Neural cell (in vitro differentiated cells): ENCODE data around the gene FNBP1.

Source experiments
- CTCF ChIP-seq: fragments of 450-650 bp; IDR thresholded peaks from 2 replicates; pipeline ENCODE4 v1.5.1; 2014; ENCODE audit warnings: antibody characterized with exemption, mild to moderate bottlenecking, moderate library complexity; ENCODE audit not compliant: poor library complexity, severe bottlenecking
- EP300 ChIP-seq: fragments of 450-650 bp; conservative IDR thresholded peaks from 2 replicates; pipeline ENCODE4 v1.6.1; 2014; ENCODE audit warnings: antibody characterized with exemption, mild to moderate bottlenecking, moderate library complexity; ENCODE audit not compliant: poor library complexity, severe bottlenecking
- RAD21 ChIP-seq: fragments of 450-650 bp; conservative IDR thresholded peaks from 2 replicates; pipeline ENCODE4 v1.6.1; 2014; ENCODE audit warnings: antibody characterized with exemption, mild to moderate bottlenecking, moderate library complexity
- REST ChIP-seq: IDR thresholded peaks from 2 replicates; pipeline ENCODE4 v1.6.1; 2012; ENCODE audit warnings: borderline replicate concordance
- TAF1 ChIP-seq: IDR thresholded peaks from 2 replicates; pipeline ENCODE4 v1.6.1; 2012; ENCODE audit warnings: low read depth

GRCh38 chr9:130039528-130040147 lies 3.4 kb downstream of the FNBP1 start:
- TF ChIP-seq EP300 (no peak), TAF1 (no peak), RAD21 (no peak), CTCF (no peak), REST (no peak)
